ENCODE data around the gene HIPK3.

Gene HIPK3

DNA sequence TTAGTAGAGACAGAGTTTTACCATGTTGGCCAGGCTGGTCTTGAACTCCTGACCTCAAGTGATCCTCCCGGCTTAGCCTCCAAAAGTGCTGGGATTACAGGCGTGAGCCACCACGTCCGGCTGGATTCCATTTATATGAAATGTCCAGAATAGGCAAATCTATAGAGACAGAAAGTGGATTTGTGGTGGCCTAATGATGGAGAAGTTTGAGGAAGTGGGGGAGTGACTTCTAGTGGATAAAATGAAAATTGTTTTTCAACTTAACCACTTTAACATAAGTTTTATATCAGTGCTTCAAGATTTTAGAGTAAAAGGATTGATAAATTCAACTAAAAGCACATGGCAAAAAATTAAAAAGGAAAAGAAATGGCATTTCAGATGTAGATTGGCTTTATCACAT lies 66.2 kb downstream of the HIPK3 start:
- H3K9ac ChIP-seq = no peak overlapping the region
- H2AFZ ChIP-seq (ENCODE audit: low read depth) = no peak overlapping the region
- no peak overlapping the region for H3K4me3 ChIP-seq (IDR thresholded peaks at IDR 0.05; ENCODE audit: insufficient read depth, low read depth, low read length)
- no peaks in the 10 kb centered on the region; the same call in 1 of the 2 replicates for H4K20me1 ChIP-seq (ENCODE audit: insufficient read depth)
- no peaks in the 10 kb centered on the region for H3K36me3 ChIP-seq (ENCODE audit: insufficient read depth)
- H3K27ac ChIP-seq = no peak overlapping the region
- peaks cover 40% of the 10 kb centered on the region for H3K4me1 ChIP-seq (ENCODE audit: low read depth, poor library complexity, severe bottlenecking)
- TF ChIP-seq, protein P1, sequence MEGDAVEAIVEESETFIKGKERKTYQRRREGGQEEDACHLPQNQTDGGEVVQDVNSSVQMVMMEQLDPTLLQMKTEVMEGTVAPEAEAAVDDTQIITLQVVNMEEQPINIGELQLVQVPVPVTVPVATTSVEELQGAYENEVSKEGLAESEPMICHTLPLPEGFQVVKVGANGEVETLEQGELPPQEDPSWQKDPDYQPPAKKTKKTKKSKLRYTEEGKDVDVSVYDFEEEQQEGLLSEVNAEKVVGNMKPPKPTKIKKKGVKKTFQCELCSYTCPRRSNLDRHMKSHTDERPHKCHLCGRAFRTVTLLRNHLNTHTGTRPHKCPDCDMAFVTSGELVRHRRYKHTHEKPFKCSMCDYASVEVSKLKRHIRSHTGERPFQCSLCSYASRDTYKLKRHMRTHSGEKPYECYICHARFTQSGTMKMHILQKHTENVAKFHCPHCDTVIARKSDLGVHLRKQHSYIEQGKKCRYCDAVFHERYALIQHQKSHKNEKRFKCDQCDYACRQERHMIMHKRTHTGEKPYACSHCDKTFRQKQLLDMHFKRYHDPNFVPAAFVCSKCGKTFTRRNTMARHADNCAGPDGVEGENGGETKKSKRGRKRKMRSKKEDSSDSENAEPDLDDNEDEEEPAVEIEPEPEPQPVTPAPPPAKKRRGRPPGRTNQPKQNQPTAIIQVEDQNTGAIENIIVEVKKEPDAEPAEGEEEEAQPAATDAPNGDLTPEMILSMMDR (conservative IDR thresholded peaks at IDR 0.05; ENCODE audit: low read depth, low read length) = no peak
- no peaks in the 10 kb centered on the region for H3K27me3 ChIP-seq (ENCODE audit: insufficient read depth, low read depth)
- H3K4me2 ChIP-seq = no peak overlapping the region
- H3K79me2 ChIP-seq (ENCODE audit: insufficient read depth, low read depth) = peaks cover 31% of the 10 kb centered on the region; the same call in 1 of the 2 replicates

DNA sequence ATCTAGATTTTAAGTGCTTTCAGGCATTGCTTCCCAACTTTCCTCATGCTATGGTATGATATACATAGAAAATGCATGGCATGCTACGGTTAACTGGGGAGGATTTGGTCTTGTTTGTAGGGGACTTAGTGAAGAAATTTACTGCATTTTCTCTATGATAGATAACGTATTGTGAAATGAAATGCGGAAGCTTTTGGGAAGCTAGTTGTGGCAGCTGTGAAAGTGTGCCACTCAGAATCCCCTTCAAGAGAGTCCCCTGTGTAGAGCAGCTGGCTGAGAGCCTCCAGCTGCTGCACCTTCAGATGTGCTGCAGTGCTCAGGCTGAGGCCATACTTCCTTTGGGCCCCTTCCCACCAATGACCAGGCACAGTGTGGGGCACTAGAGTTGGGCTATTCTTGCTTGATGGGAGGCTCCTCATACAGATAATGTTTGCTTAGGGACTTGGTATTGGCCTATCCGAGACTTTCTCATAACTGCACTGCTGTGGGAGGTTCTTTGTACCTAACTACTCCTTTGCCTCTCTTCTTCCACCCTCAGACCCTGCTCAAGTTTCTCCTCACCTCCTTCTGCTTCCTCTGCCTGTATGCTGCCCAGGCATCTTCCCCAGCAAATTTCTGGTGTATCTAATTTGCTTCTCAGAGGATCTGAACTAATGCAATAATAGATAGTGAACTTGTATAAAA lies 67.3 kb downstream of the HIPK3 start:
- Histone ChIP-seq H3K4me2 (no peak overlapping the region), H2AFZ (ENCODE audit: low read depth) (no peak overlapping the region), H3K27ac (no peak overlapping the region), H3K9ac (no peak overlapping the region), H3K4me3 (IDR thresholded peaks at IDR 0.05; ENCODE audit: insufficient read depth, low read depth, low read length) (no peak overlapping the region), H3K27me3 (ENCODE audit: insufficient read depth, low read depth) (no peaks in the 10 kb centered on the region), H3K36me3 (ENCODE audit: insufficient read depth) (no peaks in the 10 kb centered on the region), H3K4me1 (ENCODE audit: low read depth, poor library complexity, severe bottlenecking) (peaks cover 37% of the 10 kb centered on the region), H3K79me2 (ENCODE audit: insufficient read depth, low read depth) (peaks cover 31% of the 10 kb centered on the region; the same call in 1 of the 2 replicates), H4K20me1 (ENCODE audit: insufficient read depth) (no peaks in the 10 kb centered on the region; the same call in 1 of the 2 replicates)
- TF ChIP-seq, protein P1 (conservative IDR thresholded peaks at IDR 0.05; ENCODE audit: low read depth, low read length) = no peak

DNA sequence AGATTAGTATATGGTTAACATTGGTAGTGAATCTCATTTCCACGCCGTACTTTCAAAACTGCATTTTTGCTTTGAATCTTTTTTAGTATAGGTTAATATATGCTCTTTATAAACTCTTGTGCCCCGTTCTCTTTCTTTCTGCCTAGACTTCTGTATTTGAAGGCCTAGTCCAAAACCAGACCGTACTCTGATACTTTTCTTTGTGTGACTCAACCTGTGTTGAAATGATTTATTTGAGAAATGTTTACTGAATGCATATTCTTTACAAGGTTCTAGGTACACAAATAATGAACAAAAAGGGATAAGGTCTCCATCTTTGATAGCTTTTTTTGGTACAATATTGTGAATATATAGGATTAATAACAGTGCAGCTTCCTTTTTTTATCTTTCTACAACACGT lies 68.3 kb downstream of the HIPK3 start:
- H3K27ac ChIP-seq = no peak overlapping the region
- H3K4me2 ChIP-seq = no peak overlapping the region
- H3K4me3 ChIP-seq (IDR thresholded peaks at IDR 0.05; ENCODE audit: insufficient read depth, low read depth, low read length) = no peak overlapping the region
- H3K9ac ChIP-seq = no peak overlapping the region
- H3K79me2 ChIP-seq (ENCODE audit: insufficient read depth, low read depth) = peaks cover 21% of the 10 kb centered on the region; the same call in 1 of the 2 replicates
- no peaks in the 10 kb centered on the region for H3K36me3 ChIP-seq (ENCODE audit: insufficient read depth)
- H3K27me3 ChIP-seq (ENCODE audit: insufficient read depth, low read depth) = no peaks in the 10 kb centered on the region
- H3K4me1 ChIP-seq (ENCODE audit: low read depth, poor library complexity, severe bottlenecking) = peaks cover 29% of the 10 kb centered on the region
- H2AFZ ChIP-seq (ENCODE audit: low read depth) = no peak overlapping the region
- no peaks in the 10 kb centered on the region; the same call in 1 of the 2 replicates for H4K20me1 ChIP-seq (ENCODE audit: insufficient read depth)
- TF ChIP-seq, protein P1 (conservative IDR thresholded peaks at IDR 0.05; ENCODE audit: low read depth, low read length) = no peak

DNA sequence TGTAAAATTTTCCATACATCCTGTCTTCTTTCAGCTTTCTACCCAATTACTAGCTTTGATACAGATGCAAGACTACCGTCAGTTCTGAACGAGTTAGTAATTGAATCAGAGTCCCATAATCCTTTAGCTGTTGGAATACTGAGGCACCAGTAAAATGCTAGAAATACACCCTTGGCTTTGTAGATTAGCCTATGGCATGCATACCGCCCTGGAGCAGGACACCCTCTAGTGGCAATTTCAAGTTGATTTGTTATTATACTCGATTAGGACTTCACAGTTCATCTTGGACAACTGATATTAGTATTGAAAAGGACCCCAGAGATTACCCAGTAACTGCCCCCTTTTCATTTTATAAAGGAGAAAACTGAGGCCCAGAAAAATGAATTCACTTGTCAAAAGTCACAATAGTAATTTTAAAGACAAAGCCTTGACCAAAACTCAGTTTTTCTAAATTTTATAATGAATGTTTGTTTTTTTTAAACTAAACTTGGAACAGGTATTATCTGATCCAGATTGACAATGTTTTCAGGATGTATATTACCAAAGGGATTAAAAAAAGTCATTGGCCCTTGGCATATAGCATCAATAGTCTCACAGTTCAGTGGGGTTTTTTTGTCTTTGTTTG lies 72.6 kb downstream of the HIPK3 start:
- no peak overlapping the region for H3K9ac ChIP-seq
- H3K27ac ChIP-seq = no peak overlapping the region
- no peaks in the 10 kb centered on the region for H3K36me3 ChIP-seq (ENCODE audit: insufficient read depth)
- TF ChIP-seq, protein P1 (conservative IDR thresholded peaks at IDR 0.05; ENCODE audit: low read depth, low read length) = peak; percentile 71
- no peak overlapping the region for H3K4me3 ChIP-seq (IDR thresholded peaks at IDR 0.05; ENCODE audit: insufficient read depth, low read depth, low read length)
- H3K4me1 ChIP-seq (ENCODE audit: low read depth, poor library complexity, severe bottlenecking) = peaks cover 20% of the 10 kb centered on the region
- no peaks in the 10 kb centered on the region for H4K20me1 ChIP-seq (ENCODE audit: insufficient read depth)
- no peak overlapping the region for H2AFZ ChIP-seq (ENCODE audit: low read depth)
- no peak overlapping the region for H3K4me2 ChIP-seq
- H3K27me3 ChIP-seq (ENCODE audit: insufficient read depth, low read depth) = no peaks in the 10 kb centered on the region
- peaks cover 12% of the 10 kb centered on the region for H3K79me2 ChIP-seq (ENCODE audit: insufficient read depth, low read depth)
